GM19351 (cell line): ENCODE results near the gene DCDC2C.

ENCODE experiments used
- ATAC-seq: cut with Tn5 transposase; IDR thresholded peaks from one replicate; pipeline ENCODE4 v1.9.1; 2021; ENCODE audit warnings: mild to moderate bottlenecking, moderate library complexity; ENCODE audit not compliant: unreplicated experiment

DCDC2C gene

DNA sequence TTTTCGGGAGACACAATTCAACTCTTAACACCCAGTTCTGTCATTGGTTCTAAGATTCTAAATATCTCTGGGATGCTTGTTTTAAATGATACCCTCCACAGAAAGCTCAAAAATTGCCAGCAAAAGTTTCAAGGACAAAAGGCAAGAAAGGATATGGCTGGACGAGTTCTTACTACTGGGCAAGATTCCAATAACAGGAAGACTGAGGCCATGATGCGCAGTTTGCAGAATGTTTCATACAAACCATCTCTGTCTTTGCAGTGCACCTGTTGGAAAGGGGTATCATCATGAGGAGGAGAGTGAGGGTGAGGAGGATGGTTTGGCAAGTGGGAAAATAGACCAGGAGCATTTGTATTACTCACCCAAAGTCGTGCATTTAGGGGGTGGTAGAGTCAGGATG lies 172.8 kb downstream of the DCDC2C start:
- no peak for ATAC-seq

DNA sequence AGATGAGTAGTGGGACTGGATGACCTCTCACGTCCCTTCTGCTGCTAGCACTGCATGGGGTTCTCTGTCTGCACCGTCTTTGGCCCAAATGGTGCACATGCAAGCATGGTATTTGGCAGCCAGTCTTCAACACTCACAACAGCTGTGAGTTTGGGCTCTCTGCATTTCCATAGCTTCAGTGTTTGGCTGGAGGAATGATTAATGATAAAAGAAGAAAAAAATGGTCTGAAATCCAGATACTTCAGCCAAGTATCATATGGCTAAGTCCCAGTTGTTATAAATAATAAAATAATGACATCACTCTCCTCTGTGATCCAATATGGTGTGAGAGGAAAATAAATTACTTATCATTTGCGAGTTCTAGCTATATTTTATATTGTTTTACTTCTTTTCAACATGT lies 173.3 kb downstream of the DCDC2C start:
- ATAC-seq, result no peak

DNA sequence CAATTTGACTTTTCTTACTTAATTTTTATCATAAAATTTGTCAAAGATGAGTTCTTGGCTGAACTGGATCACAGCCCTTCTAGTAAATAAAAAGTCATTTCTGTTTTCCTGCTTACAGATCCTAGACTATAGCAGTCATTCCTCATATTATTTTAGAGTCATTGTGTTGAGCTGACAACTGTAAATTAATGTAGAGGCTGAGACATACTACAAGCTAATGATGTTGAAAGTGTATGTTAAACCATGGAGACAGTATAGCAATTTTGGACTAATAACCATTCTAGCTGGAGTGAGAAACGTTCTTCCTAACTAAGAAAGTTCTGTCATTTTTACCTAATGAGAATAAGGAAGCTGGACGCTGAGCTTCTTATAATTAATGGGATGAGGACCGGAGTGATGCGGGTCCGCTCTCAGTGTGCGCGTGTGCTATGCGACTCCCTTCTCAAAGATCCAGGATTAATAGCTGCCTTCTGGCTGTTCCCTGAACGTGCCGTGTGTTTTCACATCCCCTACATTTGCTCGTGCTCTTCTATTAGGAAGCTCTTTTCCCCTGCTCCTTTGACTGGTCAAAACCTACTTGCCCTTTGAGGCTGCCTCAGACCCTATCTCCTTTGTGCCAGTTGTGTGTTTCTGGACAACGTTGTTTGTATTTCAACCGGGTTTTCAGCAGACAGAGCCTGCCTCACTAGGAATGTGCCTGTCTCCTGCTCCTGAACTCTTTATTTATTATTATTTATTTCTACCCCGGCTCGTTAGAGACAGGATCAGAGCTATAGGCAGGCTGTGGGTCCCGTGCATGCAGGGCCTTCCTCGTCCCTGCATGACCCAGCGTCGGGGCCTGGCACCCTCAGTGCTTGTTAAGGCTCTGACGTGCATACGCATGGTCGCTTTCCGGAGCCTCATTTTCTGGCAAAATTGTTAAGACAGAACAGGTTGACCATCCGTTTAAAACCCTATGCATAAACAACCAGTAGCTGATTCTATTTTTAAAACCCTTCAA lies 182.6 kb downstream of the DCDC2C start:
- ATAC-seq, result no peak

- ATAC-seq, result no peak
Observed at GRCh38 chr2:3895021-3895420, 191.6 kb downstream of the DCDC2C start.
